ENCODE measurements around the gene EEFSEC.

- TF ChIP-seq EZH2 (IDR thresholded peaks at IDR 0.05; ENCODE audit: low read length, unreplicated experiment), result no peak
- no peak for TF ChIP-seq CTCF (conservative IDR thresholded peaks at IDR 0.05; ENCODE audit: low read depth, low read length)
Observed at GRCh38 chr3:128344052-128344735, 190.9 kb downstream of the EEFSEC start.

Measured in PC-3 (cell line).